Testis (tissue), 3 donors: ENCODE measurements around the gene DGCR6. TPM values are rescaled to one million over a fixed set of nuclear protein-coding genes. Genes with fewer than 3 reads are reported as not detected.
"Not testable (repeated sequence)": the region's sequence is repeated elsewhere in the genome, so short reads cannot be mapped to it uniquely, and the experiment has no call there.

ENCODE experiments used
- DNase-seq: peaks from one replicate; pipeline ENCODE4 v3.0.0-alpha.2; 2019
- H3K27ac ChIP-seq, 2 donors: fragments of 200-600 bp; sonication (generic); one replicate each; pipeline ENCODE4 v1.5.1; 2019
- H3K27me3 ChIP-seq: fragments of 200-600 bp; sonication (generic); one replicate; pipeline ENCODE4 v1.5.1; 2019
- H3K36me3 ChIP-seq: fragments of 200-600 bp; sonication (generic); one replicate; pipeline ENCODE4 v1.5.1; 2017; ENCODE audit warnings: low read depth; ENCODE audit errors: missing control alignments
- H3K4me1 ChIP-seq: fragments of 200-600 bp; sonication (generic); one replicate; pipeline ENCODE4 v1.5.1; 2019
- H3K4me3 ChIP-seq, 2 donors: fragments of 200-600 bp; sonication (generic); one replicate each; pipeline ENCODE4 v1.5.1; 2017 to 2019
- H3K9me3 ChIP-seq: fragments of 200-600 bp; sonication (generic); one replicate; pipeline ENCODE4 v1.5.1; 2017
- POLR2A ChIP-seq: fragments of 450-650 bp; IDR thresholded peaks from one replicate; pipeline ENCODE4 v1.6.1; 2017; ENCODE audit warnings: antibody characterized with exemption, mild to moderate bottlenecking, moderate library complexity
- WGBS, 2 donors: methylation state at CpG; one replicate each; pipeline ENCODE4 v1.1.5; 2018; 5-methylcytosine and 5-hydroxymethylcytosine counted together
- intact Hi-C: fragments of 100-400 bp; cut with DNase I; formaldehyde crosslinking; loops from one replicate; pipeline ENCODE4 v1.15.1; 2023; ENCODE audit warnings: low total_unique reads
- polyA plus RNA-seq: library from polyadenylated mRNA; stranded (reverse); fragments of 350-450 nt; fragmentation: Illumina TruSeq; extraction: RNeasy Lipid Tissue Mini Kit (QIAGEN cat#74804); gene quantifications from one replicate; pipeline ENCODE4 v1.2.3, GENCODE V29; 2014; ENCODE audit warnings: low read depth, low replicate concordance; ENCODE audit not compliant: insufficient read depth
- total RNA-seq, 2 donors: library from RNA; depleted of rRNA; stranded (reverse); fragments of >200 nt; gene quantifications; one replicate each; pipeline ENCODE4 v1.2.3, GENCODE V29; 2016
- TF ChIP-seq, protein P1 (sequence below), 3 experiments: fragments of 450-650 bp in 2 of 3; fragments of 200-600 bp in 1 of 3; sonication (generic) in 1 of 3; IDR thresholded peaks; one replicate each; pipeline ENCODE4 v1.5.1; 2016 to 2019; ENCODE audit warnings: antibody characterized with exemption in 3 of 3, mild to moderate bottlenecking in 2 of 3, moderate library complexity in 1 of 3

Gene DGCR6
- total and polyA plus RNA-seq, 3 donors from 2014 or later: 9.8 to 21.7 (median 11.0) TPM

- no peak for TF ChIP-seq POLR2A
- TF ChIP-seq, protein P1, sequence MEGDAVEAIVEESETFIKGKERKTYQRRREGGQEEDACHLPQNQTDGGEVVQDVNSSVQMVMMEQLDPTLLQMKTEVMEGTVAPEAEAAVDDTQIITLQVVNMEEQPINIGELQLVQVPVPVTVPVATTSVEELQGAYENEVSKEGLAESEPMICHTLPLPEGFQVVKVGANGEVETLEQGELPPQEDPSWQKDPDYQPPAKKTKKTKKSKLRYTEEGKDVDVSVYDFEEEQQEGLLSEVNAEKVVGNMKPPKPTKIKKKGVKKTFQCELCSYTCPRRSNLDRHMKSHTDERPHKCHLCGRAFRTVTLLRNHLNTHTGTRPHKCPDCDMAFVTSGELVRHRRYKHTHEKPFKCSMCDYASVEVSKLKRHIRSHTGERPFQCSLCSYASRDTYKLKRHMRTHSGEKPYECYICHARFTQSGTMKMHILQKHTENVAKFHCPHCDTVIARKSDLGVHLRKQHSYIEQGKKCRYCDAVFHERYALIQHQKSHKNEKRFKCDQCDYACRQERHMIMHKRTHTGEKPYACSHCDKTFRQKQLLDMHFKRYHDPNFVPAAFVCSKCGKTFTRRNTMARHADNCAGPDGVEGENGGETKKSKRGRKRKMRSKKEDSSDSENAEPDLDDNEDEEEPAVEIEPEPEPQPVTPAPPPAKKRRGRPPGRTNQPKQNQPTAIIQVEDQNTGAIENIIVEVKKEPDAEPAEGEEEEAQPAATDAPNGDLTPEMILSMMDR (IDR thresholded peaks at IDR 0.05): no peak
- Histone ChIP-seq H3K9me3 (no peaks in the 10 kb centered on the region), H3K4me1 (no peaks in the 10 kb centered on the region), H3K36me3 (no peaks in the 10 kb centered on the region), H3K27me3 (no peaks in the 10 kb centered on the region), H3K27ac (no peak overlapping the region), H3K4me3 (no peak overlapping the region)
- intact Hi-C loops: no loop called here
- DNase-seq: no peak
- WGBS, 2 donors: 87 to 88% methylated on average over 9 to 15 of the region's 15 CpGs
Observed at GRCh38 chr22:18954990-18955571, 49.0 kb downstream of the DGCR6 start.

DNA sequence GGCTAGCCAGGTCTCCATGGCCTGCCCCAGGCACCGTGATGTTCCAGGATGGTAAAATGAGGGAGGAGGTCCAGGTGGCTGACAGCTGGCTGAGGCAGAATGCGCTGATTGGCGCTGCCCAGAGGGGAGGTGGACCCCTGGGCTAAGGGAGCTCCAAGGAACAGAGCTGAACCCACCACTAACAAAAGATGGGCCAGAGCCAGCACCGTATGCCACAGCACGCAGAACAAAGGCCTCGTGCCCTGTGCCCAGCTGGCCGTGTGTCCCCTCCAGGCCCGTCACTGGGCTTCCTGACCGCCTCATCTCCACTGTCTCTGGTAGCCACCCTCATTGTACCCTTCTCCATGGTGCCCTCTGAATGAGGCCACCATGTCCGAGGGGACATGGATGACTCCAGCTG lies 49.6 kb downstream of the DGCR6 start:
- DNase-seq: no peak
- TF ChIP-seq, protein P1 (IDR thresholded peaks at IDR 0.05): no peak
- intact Hi-C loops: no loop called here
- H3K27ac ChIP-seq: no peak overlapping the region
- H3K36me3 ChIP-seq: no peaks in the 10 kb centered on the region
- no peaks in the 10 kb centered on the region for H3K4me1 ChIP-seq
- no peaks in the 10 kb centered on the region for H3K9me3 ChIP-seq
- H3K4me3 ChIP-seq: no peak overlapping the region
- H3K27me3 ChIP-seq: no peaks in the 10 kb centered on the region
- 90% methylated on average over 7 to 10 of the region's 10 CpGs for WGBS, 2 donors

- H3K4me3 ChIP-seq, DNase-seq, H3K9me3 ChIP-seq, H3K36me3 ChIP-seq, H3K27me3 ChIP-seq, H3K4me1 ChIP-seq, intact Hi-C loops, H3K27ac ChIP-seq: not testable (repeated sequence)
- WGBS, 2 donors: 71 to 79% methylated on average over 10 to 15 of the region's 15 CpGs
Observed at GRCh38 chr22:18956121-18956895, 50.2 kb downstream of the DGCR6 start.

DNA sequence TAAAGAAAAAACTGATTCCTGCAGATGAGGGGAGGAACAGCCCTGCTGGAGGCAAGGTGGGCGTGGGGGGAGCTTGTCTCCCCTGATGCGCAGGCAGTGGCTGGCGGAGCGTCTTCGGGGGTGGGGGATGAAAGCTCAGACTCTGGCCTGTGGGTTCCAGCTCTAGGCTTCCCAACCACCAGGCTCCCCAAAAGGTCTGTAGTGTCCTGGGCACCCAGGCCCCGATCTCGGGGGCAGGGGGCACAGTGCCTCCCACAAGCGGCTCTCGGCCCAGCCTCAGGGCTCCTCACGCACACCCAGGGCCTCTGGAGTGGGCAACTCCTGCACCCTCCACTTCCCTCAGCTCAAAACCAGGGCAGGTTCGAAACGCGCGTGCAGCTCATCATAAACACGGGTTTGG lies 50.8 kb downstream of the DGCR6 start:
- H3K27ac ChIP-seq, intact Hi-C loops, DNase-seq, H3K36me3 ChIP-seq, H3K27me3 ChIP-seq, H3K4me3 ChIP-seq, H3K9me3 ChIP-seq, H3K4me1 ChIP-seq: not testable (repeated sequence)
- WGBS, 2 donors: 77 to 88% methylated on average over 6 to 15 of the region's 15 CpGs

GRCh38 chr22:18957621-18958320 lies 51.7 kb downstream of the DGCR6 start:
- H3K27me3 ChIP-seq, H3K4me3 ChIP-seq, intact Hi-C loops, H3K36me3 ChIP-seq, H3K4me1 ChIP-seq, H3K27ac ChIP-seq, H3K9me3 ChIP-seq, DNase-seq: not testable (repeated sequence)
- WGBS, 2 donors: 78% methylated on average over 14 of the region's 18 CpGs; no CpG with 5 or more reads in 1 of the 2 donors

DNA sequence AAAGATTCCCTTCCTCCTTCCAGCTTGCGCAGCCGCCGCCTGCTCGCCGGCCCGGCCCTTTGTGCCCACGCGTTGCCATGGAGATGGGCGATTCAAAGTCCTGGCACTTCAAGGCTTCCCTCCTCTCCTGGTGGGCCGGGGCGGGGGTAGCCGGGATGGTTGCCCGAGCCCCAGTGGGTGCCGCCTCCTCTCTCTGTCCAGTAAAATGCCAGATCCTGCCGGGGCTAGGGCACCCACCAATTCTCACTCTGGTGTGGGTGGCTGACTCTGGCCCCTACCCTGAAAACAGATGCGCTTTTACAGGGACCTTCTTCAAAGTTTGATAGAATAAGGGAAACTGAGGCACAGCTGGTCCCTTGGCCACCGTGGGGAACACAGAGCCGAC lies 52.2 kb downstream of the DGCR6 start:
- intact Hi-C loops, H3K27ac ChIP-seq, H3K9me3 ChIP-seq, H3K27me3 ChIP-seq, H3K36me3 ChIP-seq, H3K4me3 ChIP-seq, H3K4me1 ChIP-seq, DNase-seq: not testable (repeated sequence)
- WGBS, 2 donors: 69 to 93% methylated on average over 2 to 17 of the region's 18 CpGs

GRCh38 chr22:18958738-18959137 lies 52.6 kb downstream of the DGCR6 start:
- intact Hi-C loops, H3K36me3 ChIP-seq, H3K27me3 ChIP-seq, H3K27ac ChIP-seq, H3K4me3 ChIP-seq, DNase-seq, H3K9me3 ChIP-seq, H3K4me1 ChIP-seq: not testable (repeated sequence)
- WGBS, 2 donors: 71 to 80% methylated on average over 4 to 14 of the region's 14 CpGs

DNA sequence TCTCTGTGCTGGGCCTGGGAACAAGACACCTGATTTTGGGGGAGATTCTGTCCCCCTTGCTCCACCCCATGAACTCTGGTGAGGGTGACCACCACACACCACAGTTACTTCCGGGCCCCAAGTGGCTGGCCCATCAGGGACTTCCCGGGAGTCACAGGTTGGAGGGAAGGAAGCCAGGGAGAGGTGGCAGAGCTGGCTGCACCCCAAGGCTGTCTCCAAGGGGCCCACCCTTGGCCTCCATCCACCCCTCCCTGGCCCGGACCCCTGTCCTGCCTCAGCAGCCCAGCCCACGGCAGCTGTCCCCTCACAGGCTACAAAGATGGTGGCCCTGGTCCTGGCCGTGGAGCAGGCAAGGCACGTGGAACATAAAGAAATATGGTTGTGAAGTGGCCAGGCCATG lies 53.1 kb downstream of the DGCR6 start:
- H3K27ac ChIP-seq, DNase-seq, H3K27me3 ChIP-seq, H3K4me1 ChIP-seq, H3K9me3 ChIP-seq, H3K36me3 ChIP-seq, intact Hi-C loops, H3K4me3 ChIP-seq: not testable (repeated sequence)
- 84% methylated on average over 6 of the region's 6 CpGs; no CpG with 5 or more reads in 1 of the 2 donors for WGBS, 2 donors

DNA sequence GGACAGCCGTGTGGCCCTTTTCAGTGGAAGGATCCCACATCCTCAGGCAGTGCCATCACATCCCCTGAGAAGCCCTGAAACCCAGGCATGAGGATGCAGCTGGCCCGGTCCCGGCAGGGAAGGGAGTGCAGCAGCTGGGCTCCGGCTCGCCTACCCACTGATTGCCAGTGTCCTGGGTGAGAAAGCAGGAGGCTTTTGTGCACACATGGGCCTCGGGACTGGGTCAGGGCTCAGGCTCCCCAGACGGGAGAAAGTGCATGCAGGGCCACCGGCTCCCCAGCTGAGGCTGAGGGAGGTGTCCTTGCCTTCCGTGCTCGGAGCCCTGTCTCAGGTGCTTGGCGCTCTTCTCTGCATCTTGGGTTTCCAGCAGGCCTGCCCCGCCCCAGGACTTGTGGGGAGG lies 53.6 kb downstream of the DGCR6 start:
- intact Hi-C loops, H3K4me3 ChIP-seq, H3K4me1 ChIP-seq, DNase-seq, H3K27me3 ChIP-seq, H3K36me3 ChIP-seq, H3K9me3 ChIP-seq, H3K27ac ChIP-seq: not testable (repeated sequence)
- 86% methylated on average over 11 of the region's 12 CpGs; no CpG with 5 or more reads in 1 of the 2 donors for WGBS, 2 donors
